SK-N-SH treated with all-trans-retinoic acid at 6 μM for 48 hours (cell line): Measurements from ENCODE around the gene TNFRSF13B.

Experiments
- ATAC-seq: fragments of 200-7000 bp; cut with Tn5 transposase; 3 replicates; pipeline ENCODE4 v1.9.1; 2020; ENCODE audit warnings: mild to moderate bottlenecking, moderate library complexity
- ARNTL ChIP-seq: fragments of 450-650 bp; formaldehyde crosslinking; IDR thresholded peaks from 2 replicates; pipeline ENCODE4 v1.5.0; 2020; ENCODE audit warnings: low read depth, mild to moderate bottlenecking, moderate library complexity, borderline replicate concordance
- BACH2 ChIP-seq: fragments of 250-450 bp; sonication (Bioruptor Pico); IDR thresholded peaks from 2 replicates; pipeline ENCODE4 v1.9.0; 2021; ENCODE audit warnings: mild to moderate bottlenecking, borderline replicate concordance
- GLIS3 ChIP-seq: fragments of 250-450 bp; sonication (Bioruptor Pico); IDR thresholded peaks from 2 replicates; pipeline ENCODE4 v1.5.0; 2020; ENCODE audit warnings: mild to moderate bottlenecking, moderate library complexity
- ISL1 ChIP-seq: fragments of 250-450 bp; sonication (Bioruptor Pico); IDR thresholded peaks from 2 replicates; pipeline ENCODE4 v2.1.2; 2022; ENCODE audit warnings: mild to moderate bottlenecking, moderate library complexity
- PPARA ChIP-seq: fragments of 250-450 bp; sonication (Bioruptor Pico); IDR thresholded peaks from 2 replicates; pipeline ENCODE4 v1.5.0; 2020; ENCODE audit warnings: mild to moderate bottlenecking, borderline replicate concordance
- RARB ChIP-seq: fragments of 250-450 bp; sonication (Bioruptor Pico); IDR thresholded peaks from 2 replicates; pipeline ENCODE4 v1.8.0; 2021; ENCODE audit warnings: mild to moderate bottlenecking, moderate library complexity
- SNAI2 ChIP-seq: fragments of 250-450 bp; sonication (Bioruptor Pico); IDR thresholded peaks from 2 replicates; pipeline ENCODE4 v1.5.0; 2020; ENCODE audit warnings: mild to moderate bottlenecking, moderate library complexity
- TOX ChIP-seq: fragments of 250-450 bp; sonication (Bioruptor Pico); IDR thresholded peaks from 2 replicates; pipeline ENCODE4 v1.8.0; 2021; ENCODE audit warnings: mild to moderate bottlenecking, moderate library complexity, borderline replicate concordance
- ZC3H10 ChIP-seq: fragments of 250-450 bp; sonication (Bioruptor Pico); IDR thresholded peaks from 2 replicates; pipeline ENCODE4 v1.5.1; 2021; ENCODE audit warnings: mild to moderate bottlenecking, moderate library complexity
- ZFP3 ChIP-seq: fragments of 250-450 bp; sonication (Bioruptor Pico); IDR thresholded peaks from 2 replicates; pipeline ENCODE4 v1.5.0; 2020; ENCODE audit warnings: mild to moderate bottlenecking, moderate library complexity
- ZFP30 ChIP-seq: fragments of 450-650 bp; formaldehyde crosslinking; IDR thresholded peaks from 2 replicates; pipeline ENCODE4 v1.5.0; 2022; ENCODE audit warnings: mild to moderate bottlenecking, moderate library complexity
- ZNF565 ChIP-seq: fragments of 450-650 bp; formaldehyde crosslinking; conservative IDR thresholded peaks from 2 replicates; pipeline ENCODE4 v1.5.0; 2020; ENCODE audit warnings: low read depth, mild to moderate bottlenecking, moderate library complexity
- ZNF70 ChIP-seq: fragments of 450-650 bp; formaldehyde crosslinking; IDR thresholded peaks from 2 replicates; pipeline ENCODE4 v1.5.0; 2020; ENCODE audit warnings: mild to moderate bottlenecking, moderate library complexity
- ZNF8 ChIP-seq: fragments of 450-650 bp; formaldehyde crosslinking; IDR thresholded peaks from 2 replicates; pipeline ENCODE4 v1.5.0; 2020; ENCODE audit warnings: mild to moderate bottlenecking, moderate library complexity
- TF ChIP-seq, protein P1 (sequence below): fragments of 250-450 bp; sonication (Bioruptor Pico); IDR thresholded peaks from 2 replicates; pipeline ENCODE4 v1.8.0; 2020; ENCODE audit warnings: mild to moderate bottlenecking, moderate library complexity, borderline replicate concordance
- TF ChIP-seq, protein P2 (sequence below): fragments of 250-450 bp; sonication (Bioruptor Pico); IDR thresholded peaks from 2 replicates; pipeline ENCODE4 v1.8.0; 2021; ENCODE audit warnings: low read depth, mild to moderate bottlenecking, moderate library complexity, borderline replicate concordance
- TF ChIP-seq, protein P3 (sequence below): fragments of 250-450 bp; sonication (Bioruptor Pico); IDR thresholded peaks from 2 replicates; pipeline ENCODE4 v1.5.1; 2021; ENCODE audit warnings: mild to moderate bottlenecking, moderate library complexity
- TF ChIP-seq, protein P4 (sequence below): fragments of 250-450 bp; sonication (Bioruptor Pico); IDR thresholded peaks from 2 replicates; pipeline ENCODE4 v1.5.1; 2020; ENCODE audit warnings: low read depth, mild to moderate bottlenecking, moderate library complexity
- TF ChIP-seq, protein P5 (sequence below): fragments of 250-450 bp; sonication (Bioruptor Pico); IDR thresholded peaks from 2 replicates; pipeline ENCODE4 v1.5.0; 2020; ENCODE audit warnings: mild to moderate bottlenecking, moderate library complexity

Gene TNFRSF13B

DNA sequence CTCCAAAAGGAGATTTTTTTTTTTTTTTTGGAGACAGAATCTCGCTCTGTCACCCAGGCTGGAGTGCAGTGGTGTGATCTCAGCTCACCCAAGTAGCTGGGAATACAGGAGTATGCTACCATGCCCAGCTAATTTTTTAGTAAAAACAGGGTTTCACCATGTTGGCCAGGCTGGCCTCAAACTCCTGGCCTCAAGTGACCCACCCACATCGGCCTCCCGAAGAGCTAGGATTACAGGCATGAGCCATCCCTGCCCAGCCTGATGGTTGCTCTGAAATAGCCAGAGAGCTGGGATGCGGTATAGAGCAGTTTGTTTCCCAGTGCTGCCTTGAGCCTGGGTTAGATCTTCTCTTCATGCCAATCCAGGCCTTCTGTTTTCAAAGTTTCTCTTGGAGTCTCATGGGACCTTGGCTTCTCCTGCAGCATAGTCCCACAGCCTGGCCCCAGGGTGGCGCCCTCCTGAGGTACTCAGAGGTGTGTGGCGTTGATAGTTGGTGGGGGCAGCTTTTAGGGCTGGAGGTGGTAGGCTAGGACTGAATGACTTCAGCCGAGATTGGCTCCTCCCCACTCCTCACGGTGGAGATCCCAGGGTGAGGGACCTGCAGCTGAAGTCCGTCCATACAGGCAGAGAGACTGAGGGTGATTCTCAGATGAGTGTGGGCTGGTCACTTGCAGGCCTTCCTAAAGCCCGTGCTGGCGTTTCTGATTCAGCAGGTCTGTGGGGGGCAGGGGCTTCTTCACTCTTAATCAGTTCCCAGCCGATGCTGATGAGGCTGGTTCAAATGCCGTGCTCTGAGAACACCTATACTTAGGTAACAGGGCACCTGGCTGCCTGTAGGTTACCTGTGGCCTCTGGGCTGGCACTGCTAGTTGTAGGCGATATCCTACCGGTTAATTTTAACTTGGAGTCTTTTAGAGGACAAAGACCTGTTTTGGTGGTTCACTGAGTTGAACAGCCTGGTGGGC is 52.0 kb downstream of the TNFRSF13B start:
- no peak for ATAC-seq
- TF ChIP-seq ZNF565 (CRISPR knock-in tag) = no peak
- TF ChIP-seq, protein P1, sequence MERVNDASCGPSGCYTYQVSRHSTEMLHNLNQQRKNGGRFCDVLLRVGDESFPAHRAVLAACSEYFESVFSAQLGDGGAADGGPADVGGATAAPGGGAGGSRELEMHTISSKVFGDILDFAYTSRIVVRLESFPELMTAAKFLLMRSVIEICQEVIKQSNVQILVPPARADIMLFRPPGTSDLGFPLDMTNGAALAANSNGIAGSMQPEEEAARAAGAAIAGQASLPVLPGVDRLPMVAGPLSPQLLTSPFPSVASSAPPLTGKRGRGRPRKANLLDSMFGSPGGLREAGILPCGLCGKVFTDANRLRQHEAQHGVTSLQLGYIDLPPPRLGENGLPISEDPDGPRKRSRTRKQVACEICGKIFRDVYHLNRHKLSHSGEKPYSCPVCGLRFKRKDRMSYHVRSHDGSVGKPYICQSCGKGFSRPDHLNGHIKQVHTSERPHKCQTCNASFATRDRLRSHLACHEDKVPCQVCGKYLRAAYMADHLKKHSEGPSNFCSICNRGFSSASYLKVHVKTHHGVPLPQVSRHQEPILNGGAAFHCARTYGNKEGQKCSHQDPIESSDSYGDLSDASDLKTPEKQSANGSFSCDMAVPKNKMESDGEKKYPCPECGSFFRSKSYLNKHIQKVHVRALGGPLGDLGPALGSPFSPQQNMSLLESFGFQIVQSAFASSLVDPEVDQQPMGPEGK (CRISPR knock-in tag) = no peak
- no peak for TF ChIP-seq ZNF8 (CRISPR knock-in tag)
- TF ChIP-seq, all 23 proteins: peak for 0

DNA sequence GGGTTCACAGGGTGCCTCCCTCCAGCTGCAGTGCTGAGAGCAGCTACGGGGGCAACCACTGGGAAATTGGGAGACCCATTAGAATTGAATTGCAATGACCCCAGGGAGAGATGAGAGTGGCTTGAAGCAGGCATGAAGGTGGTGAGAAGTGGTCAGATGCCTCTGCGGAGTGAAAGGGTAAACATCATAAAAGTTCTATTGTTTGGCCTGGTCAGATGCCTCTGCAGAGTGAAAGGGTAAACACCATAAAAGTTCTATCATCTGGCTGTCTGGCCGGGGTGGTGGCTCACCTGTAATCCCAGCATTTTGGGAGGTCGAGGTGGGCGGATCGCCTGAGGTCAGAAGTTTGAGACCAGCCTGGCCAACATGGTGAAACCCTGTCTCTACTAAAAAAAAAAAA is 53.5 kb downstream of the TNFRSF13B start:
- no peak for ATAC-seq
- no peak for TF ChIP-seq ZFP30
- TF ChIP-seq ZNF70 (CRISPR knock-in tag) = no peak
- TF ChIP-seq, protein P2, sequence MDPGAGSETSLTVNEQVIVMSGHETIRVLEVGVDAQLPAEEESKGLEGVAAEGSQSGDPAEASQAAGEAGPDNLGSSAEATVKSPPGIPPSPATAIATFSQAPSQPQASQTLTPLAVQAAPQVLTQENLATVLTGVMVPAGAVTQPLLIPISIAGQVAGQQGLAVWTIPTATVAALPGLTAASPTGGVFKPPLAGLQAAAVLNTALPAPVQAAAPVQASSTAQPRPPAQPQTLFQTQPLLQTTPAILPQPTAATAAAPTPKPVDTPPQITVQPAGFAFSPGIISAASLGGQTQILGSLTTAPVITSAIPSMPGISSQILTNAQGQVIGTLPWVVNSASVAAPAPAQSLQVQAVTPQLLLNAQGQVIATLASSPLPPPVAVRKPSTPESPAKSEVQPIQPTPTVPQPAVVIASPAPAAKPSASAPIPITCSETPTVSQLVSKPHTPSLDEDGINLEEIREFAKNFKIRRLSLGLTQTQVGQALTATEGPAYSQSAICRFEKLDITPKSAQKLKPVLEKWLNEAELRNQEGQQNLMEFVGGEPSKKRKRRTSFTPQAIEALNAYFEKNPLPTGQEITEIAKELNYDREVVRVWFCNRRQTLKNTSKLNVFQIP = no peak
- TF ChIP-seq RARB = no peak
- no peak for TF ChIP-seq BACH2 (CRISPR knock-in tag)
- no peak for TF ChIP-seq SNAI2 (CRISPR knock-in tag)
- TF ChIP-seq, protein P3, sequence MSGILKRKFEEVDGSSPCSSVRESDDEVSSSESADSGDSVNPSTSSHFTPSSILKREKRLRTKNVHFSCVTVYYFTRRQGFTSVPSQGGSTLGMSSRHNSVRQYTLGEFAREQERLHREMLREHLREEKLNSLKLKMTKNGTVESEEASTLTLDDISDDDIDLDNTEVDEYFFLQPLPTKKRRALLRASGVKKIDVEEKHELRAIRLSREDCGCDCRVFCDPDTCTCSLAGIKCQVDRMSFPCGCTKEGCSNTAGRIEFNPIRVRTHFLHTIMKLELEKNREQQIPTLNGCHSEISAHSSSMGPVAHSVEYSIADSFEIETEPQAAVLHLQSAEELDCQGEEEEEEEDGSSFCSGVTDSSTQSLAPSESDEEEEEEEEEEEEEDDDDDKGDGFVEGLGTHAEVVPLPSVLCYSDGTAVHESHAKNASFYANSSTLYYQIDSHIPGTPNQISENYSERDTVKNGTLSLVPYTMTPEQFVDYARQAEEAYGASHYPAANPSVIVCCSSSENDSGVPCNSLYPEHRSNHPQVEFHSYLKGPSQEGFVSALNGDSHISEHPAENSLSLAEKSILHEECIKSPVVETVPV (CRISPR knock-in tag) = no peak
- no peak for TF ChIP-seq ARNTL (CRISPR knock-in tag)
- TF ChIP-seq, all 23 proteins: peak for 0

DNA sequence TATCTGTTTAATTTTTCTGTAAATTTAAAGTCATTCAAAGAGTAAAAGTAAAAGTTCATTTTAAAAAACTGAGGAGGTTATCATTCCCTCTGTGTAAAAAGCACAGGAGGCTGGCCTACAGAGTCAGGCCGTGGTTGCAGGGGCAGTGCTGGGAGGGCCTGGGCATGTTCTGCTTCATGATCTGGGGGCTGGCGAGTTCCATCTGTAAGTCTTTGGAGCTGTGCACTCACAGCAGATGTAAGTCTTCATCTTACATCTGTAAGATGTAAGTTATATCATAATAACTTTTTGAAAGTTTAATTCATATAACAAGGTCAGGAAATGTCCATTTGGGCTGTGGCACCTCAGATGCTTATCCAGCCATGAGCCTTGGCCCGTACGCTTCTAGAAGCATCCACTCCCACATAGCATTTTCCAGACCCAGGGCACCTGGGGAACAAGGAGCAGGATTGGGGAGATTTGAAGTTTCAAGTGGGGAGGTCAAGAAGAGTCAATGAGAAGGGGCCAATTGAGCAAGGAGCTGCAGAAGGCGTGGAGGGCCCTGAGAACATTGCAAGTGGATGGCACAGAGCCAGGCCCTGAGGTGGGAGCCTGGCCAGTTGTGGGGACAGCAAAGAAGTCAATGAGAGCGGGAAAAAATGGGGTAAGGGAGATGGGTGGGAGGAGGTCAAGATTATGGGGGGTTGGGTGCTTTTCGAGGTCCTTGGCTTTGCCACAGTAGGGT is 54.1 kb downstream of the TNFRSF13B start:
- TF ChIP-seq ZNF70 (CRISPR knock-in tag) (no peak), SNAI2 (CRISPR knock-in tag) (no peak), TOX (CRISPR knock-in tag) (no peak)
- TF ChIP-seq, protein P4, sequence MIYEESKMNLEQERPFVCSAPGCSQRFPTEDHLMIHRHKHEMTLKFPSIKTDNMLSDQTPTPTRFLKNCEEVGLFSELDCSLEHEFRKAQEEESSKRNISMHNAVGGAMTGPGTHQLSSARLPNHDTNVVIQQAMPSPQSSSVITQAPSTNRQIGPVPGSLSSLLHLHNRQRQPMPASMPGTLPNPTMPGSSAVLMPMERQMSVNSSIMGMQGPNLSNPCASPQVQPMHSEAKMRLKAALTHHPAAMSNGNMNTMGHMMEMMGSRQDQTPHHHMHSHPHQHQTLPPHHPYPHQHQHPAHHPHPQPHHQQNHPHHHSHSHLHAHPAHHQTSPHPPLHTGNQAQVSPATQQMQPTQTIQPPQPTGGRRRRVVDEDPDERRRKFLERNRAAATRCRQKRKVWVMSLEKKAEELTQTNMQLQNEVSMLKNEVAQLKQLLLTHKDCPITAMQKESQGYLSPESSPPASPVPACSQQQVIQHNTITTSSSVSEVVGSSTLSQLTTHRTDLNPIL = no peak
- TF ChIP-seq, protein P3 (CRISPR knock-in tag) = no peak
- no peak for ATAC-seq

DNA sequence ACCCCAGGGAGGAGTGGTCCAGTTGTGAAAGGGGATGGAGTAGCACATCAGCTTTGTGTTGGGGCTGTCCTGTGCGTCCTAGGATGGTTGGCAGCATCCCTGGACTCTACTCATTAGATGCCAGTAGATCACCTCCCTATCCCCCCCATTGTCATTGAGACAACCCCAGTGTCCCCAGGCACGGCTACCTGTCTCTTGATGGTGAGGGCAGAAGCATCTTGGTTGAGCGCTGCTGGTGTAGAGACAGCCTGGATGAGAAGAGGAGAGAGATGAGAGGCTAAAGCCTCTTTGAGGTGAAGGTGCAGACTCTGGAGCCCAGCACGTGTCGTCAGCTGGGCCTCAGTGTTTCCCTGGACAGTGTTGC is 55.4 kb downstream of the TNFRSF13B start:
- ATAC-seq = no peak
- TF ChIP-seq ZNF565 (CRISPR knock-in tag) (no peak), TOX (CRISPR knock-in tag) (no peak), ISL1 (CRISPR knock-in tag) (no peak), PPARA (no peak), ZFP3 (CRISPR knock-in tag) (no peak), GLIS3 (CRISPR knock-in tag) (no peak), BACH2 (CRISPR knock-in tag) (no peak), ZC3H10 (CRISPR knock-in tag) (no peak), ZFP30 (no peak), RARB (no peak)
- TF ChIP-seq, protein P5, sequence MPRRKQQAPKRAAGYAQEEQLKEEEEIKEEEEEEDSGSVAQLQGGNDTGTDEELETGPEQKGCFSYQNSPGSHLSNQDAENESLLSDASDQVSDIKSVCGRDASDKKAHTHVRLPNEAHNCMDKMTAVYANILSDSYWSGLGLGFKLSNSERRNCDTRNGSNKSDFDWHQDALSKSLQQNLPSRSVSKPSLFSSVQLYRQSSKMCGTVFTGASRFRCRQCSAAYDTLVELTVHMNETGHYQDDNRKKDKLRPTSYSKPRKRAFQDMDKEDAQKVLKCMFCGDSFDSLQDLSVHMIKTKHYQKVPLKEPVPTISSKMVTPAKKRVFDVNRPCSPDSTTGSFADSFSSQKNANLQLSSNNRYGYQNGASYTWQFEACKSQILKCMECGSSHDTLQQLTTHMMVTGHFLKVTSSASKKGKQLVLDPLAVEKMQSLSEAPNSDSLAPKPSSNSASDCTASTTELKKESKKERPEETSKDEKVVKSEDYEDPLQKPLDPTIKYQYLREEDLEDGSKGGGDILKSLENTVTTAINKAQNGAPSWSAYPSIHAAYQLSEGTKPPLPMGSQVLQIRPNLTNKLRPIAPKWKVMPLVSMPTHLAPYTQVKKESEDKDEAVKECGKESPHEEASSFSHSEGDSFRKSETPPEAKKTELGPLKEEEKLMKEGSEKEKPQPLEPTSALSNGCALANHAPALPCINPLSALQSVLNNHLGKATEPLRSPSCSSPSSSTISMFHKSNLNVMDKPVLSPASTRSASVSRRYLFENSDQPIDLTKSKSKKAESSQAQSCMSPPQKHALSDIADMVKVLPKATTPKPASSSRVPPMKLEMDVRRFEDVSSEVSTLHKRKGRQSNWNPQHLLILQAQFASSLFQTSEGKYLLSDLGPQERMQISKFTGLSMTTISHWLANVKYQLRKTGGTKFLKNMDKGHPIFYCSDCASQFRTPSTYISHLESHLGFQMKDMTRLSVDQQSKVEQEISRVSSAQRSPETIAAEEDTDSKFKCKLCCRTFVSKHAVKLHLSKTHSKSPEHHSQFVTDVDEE (CRISPR knock-in tag) = no peak
- TF ChIP-seq, protein P4 = no peak
- TF ChIP-seq, protein P2 = no peak
